NCI-H226 (cell line): ENCODE results near the gene RBM38.

Source experiments
- DNase-seq: peaks from one replicate; pipeline ENCODE4 v3.0.0-alpha.2; 2015

Gene RBM38

DNA sequence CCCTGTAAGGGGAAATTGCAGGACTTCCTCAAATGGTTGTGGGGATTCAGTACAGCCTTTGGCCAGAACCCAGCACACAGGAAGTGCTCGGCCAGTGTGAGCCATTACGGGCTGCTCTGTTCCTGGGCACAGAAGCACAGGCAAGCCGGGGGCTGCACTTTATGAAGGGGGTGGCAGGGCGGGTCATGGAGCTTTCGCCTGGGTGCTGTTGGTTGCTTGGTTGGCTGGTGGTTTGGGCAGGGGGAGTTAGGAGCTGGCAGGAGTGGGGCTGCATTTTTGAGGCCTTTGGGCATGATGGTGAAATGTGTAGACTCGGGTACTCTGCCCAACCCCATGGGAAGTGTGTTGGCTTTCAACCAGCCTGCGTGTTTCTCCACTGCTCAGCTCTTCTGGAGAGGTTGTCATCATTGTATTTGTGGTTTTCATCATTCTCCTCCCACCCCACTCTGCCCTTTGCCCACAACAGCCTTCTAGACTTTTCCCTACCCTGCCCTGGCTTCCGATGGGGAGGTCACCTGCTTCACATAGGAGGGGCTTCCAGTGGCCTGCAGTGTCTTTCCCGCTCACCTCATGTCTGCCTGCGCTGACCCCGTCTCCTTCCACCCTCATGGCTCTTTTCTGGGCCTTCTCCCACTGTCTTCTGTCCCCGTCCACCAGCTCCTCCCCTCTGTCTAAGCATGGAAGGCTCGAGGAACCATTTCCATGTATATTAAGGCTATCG lies 16.1 kb upstream of the RBM38 start:
- DNase-seq: no peak

DNA sequence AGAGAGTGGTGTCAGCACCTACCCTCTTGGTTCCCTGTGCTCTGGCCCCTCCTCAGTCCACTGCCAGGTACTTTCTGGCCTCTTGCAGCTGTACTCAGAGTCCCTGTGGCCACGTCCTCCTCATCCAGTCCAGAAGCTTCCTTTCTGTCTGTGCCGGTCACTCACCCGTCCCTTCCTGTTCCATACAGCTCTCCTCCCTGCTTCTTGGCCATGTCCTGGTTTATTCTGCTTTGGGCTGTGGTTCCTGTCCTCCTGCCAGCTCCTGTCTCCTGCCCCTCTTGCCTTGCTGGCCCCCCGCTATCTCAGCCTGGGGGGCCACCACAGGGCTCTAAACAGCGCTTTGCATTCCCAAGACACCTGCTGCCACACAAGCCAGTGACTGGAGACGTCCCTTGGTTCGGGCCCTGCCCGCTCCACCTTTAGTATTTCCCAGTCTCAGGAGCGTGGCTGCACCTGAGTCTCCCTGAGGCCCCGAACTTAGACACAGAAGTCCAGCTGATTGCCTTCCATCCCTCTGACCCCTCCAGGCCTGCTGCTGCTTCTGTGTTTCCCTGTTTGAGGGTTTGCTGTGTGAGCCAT lies 15.5 kb upstream of the RBM38 start:
- DNase-seq: no peak

GRCh38 chr20:57377350-57377749 lies 13.8 kb upstream of the RBM38 start:
- no peak for DNase-seq

DNA sequence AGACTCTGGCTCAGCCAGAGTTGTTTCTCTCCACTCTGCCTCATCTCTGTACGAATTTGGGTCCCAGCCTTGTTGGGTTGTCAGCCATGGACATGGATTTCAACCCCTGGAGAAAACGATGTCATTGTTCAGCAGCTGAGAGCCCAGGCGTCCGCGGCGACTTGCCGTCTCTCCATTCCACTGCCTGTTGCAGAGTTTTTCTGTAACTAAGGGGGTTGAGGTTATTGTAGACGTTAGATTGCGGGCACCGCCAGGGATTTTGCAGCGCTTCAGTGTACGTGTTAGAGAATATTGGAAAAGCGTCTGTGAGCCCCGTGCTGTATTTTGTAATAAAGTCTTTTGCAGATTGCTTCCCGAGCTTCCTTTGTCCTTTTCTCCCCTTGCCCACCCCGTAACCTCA lies 13.1 kb upstream of the RBM38 start:
- DNase-seq: no peak

- no peak for DNase-seq
These were observed 12.4 kb upstream of the RBM38 start for GRCh38 chr20:57378646-57379262.

DNA sequence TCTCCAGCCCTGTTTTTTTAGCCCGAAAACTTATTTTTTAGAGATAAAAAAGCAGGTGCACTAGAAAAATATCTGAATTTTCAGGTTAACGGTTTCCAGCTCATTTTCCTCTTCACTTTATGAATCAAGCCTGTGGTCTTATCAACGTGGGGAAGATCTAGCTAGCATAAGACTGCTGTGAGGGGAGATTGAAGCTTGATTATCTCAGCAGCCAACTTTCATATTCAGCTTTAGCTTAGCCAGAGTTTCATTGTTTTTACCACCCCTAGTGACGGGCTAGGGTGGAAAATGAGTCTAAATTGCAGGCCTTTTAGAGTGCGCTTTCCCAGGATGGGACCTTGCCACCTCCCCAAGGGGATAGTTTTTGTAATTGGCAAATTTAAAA lies 11.9 kb upstream of the RBM38 start:
- no peak for DNase-seq

DNA sequence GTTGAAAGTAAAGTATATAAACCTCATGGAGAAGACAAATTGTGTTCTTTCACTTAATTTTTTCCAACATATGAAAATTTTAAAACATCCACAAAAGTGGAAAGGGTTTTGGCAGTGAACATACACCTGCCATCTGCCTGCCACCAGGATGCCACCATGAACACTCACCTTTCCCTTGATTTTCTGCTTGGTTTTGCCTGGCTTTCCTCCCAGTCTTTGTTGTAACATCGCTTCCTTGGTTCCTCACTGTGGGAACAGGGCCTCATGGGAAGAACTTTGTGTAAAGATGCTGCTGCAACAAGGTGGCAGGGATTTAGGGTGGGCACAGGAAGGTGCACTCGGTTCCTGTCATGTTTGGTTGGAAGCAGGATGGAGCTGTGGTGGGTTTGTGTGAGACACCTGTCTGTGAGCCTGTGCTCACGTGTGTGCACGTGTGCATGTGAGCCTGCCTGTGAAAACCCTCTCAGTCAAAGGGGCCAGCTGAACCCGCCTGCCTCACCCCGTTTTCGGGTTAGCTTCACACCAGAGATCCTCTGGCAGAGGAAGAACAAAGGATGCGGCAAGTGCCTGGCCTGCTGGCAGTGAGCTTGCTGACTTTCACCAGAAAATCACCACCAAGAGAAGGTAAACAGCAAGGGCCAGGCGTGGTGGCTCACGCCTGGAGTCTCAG lies 11.0 kb upstream of the RBM38 start:
- DNase-seq: no peak

DNA sequence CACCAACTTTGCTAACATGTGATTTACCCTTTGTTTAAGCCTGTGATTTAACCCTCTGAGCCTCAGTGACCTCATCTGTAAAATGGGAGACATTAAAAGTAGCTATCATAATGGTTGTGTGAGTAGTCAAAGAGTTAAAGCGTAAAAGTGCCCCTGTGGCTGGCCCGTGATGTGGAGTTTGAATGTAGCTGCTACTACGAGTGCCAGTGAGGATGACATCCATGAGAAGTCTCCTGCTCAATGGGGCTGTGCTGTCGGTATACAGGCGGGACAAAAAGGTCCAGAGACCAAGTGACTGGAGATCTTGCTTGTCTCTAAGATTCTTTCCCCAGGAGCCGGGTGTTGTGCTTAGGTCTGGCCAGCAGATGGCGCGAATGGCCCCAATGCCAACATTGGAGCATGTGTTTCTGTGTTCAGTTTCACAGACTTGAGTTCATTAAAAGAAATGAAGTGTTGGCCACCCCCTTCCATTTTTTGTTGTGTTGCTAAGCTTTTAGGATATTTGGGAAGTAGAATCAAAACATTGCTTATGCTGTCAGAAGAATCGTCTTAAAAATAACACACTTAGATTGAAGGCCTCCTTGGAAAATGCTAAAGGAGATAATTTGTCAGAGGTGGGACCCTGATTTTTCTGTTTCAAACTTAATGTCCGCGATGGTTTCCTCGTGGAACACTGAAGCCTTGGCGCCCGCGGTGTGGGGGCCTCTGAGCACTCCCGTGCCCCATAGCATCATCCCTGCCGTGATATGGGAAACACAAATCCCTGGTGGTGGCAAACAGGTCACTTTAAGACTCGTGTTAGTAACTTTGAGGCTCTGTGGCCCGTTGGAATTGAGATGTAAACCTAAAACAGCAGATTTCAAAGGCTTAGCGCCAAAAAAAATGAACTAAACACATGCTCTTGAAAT lies 9.3 kb upstream of the RBM38 start:
- peak; percentile 51 for DNase-seq

DNA sequence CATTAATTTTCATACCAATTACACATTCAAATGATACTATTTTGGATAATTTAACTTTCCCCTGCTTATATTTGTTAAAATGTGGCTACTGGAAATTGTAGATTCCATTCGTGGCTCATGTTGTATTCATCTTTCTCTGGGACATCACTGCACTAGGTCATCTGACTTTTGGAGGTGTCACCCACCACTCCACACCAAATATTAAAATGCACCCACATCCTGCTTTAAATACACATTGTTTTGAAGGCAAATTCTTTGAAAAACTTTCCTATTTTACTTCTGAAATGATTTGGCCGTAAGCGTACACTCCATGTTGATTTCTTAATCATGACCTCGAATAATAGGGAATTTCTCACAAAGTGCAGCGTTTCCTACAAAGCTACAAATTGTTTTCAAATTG lies 8.7 kb upstream of the RBM38 start:
- DNase-seq: no peak

DNA sequence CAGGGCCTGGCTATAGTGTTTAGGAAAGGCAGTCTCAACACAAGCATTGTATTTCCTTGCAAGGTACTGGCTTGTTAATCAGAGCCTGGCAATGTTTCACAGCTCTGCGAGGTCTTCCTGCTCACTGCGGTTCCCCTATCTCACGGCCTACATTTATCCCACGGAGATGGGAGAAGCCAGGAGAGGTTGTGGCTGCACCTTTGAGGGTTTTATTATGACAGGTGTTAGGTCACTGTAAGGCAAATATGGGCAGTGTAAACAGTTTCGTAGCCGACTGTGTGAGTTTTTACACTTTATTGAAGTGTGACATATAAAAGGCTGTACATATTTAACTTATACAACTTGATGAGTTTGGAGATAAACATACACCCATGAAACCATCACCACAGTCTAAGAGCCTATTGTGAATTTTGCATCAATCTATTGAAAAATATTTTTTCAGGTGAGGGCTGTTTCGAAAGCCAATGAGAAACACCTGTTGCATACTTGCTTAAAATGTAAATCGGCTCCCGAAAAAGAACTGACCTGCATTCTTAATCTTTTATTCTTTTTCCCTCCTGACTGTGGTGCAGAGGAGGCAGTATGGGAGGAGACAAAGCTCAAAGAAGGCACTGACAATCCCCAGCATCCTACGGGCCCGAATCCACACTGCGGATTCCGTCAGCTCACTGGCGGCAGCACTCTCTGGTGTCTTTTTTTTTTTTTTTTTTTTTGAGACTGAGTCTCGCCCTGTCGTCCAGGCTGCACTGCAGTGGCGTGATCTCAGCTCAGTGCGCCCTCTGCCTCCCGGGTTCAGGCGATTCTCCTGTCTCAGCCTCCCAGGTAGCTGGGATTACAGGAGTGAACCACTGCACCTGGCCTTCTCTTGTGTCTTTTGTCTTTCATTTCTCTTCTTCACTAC lies 7.5 kb upstream of the RBM38 start:
- DNase-seq: no peak

- no peak for DNase-seq
These were observed 6.7 kb upstream of the RBM38 start for GRCh38 chr20:57384486-57384885.

- DNase-seq: no peak
These were observed 6.0 kb upstream of the RBM38 start for GRCh38 chr20:57384953-57385761.

- no peak for DNase-seq
These were observed 5.3 kb upstream of the RBM38 start for GRCh38 chr20:57385940-57386339.

DNA sequence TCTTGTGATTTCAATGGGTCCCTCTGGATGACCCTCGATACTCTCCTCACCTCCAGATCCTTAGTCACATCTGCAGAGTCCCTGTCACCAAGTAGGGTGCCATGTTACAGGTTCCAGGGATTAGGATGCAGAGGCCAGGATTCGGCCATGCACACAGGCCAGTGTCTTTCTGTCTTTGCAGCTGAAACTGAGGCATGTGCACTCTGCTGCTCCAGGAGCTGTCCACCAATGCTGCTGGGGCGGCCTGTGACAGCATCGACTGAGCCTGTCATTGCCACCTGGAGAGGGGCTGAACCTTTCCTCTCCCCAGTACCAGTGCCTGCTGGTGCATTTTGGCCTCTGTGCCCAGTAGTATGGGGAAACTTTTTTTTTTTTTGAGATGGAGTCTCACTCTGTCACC lies 4.4 kb upstream of the RBM38 start:
- no peak for DNase-seq

- no peak for DNase-seq
These were observed 3.7 kb upstream of the RBM38 start for GRCh38 chr20:57387463-57387862.

DNA sequence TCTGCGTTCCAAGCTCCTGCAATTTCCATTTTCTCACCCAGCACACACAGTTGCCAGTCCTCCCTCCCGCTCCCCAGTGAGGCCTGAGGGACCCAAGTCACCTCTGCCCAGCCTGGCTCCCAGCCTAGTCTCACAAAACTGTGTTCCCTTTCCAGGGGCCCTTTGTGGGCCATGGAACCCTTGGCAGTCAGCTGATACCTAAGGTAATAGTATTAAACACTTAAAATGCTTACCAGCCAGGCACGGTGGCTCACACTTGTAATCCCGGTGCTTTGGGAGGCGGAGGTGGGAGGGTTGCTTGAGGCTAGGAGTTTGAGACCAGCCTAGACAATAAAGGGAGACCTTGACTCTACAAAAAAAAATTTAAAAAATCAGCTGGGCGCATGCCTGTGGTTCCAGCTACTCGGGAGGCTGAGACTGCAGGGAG lies 3.2 kb upstream of the RBM38 start:
- DNase-seq: no peak

GRCh38 chr20:57388953-57389694 lies 2.1 kb upstream of the RBM38 start:
- peak; percentile 53 for DNase-seq

DNA sequence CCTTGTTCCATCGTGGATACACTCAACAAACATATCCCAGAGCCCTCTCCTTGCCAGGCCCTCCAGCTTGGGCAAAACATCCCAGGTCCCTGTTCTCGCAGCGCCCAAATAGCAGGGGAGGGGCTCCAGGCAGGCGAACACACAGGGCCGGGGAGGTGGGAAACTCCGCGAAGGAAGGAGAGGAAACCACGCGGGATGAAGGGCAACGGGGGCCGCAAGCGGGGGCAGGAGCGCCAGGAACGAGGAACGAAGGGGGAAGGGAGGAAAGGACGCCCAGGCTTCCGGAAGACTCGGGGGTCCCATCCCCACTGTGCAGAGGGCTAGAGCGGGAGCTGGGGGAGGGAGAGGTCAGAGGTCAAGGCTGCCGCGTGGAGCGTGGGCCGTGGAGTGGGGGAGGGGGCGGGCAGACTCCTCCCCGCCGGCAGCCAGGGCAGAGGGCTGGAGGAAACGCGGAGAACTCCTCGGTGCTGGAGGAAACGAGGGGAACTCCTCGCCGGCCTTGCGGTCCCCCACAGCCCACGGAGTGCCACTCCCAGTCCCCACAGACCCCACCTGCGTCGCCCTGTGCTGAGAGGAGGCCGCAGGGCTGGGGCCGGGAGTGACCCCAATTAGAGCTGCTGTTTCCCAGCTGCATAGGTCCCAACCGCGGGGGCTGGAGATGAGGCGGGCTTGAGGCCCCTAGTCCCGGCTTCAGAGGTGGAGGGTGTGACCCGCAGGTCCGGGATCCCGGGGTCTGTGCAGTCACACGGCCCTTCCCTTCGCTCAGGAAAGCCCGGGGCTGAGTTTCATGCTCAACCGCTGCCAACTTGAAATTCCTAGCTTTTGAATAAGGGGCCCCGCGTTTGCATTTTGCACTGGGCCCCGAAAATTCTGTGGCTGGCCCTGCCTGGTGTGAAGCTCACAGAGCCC lies 1.2 kb upstream of the RBM38 start:
- no peak for DNase-seq
